Left colon (tissue), 2 donors: ENCODE data around the gene SESN1. TPM values are rescaled to one million over a fixed set of nuclear protein-coding genes. Genes with fewer than 3 reads are reported as not detected.

Experiments used
- ATAC-seq: fragments of 200-7000 bp; cut with Tn5 transposase; one replicate; pipeline ENCODE4 v1.9.1; 2020; ENCODE audit warnings: mild to moderate bottlenecking, moderate library complexity
- DNase-seq, 2 donors: peaks; one replicate each; pipeline ENCODE4 v3.0.0-alpha.2; 2020
- intact Hi-C, 2 donors: fragments of 100-400 bp; cut with DNase I in 1 of 2; cut with micrococcal nuclease in 1 of 2; formaldehyde crosslinking; loops; one replicate each; pipeline versions ENCODE4 v1.11.2 to v1.14.0; 2022; cut with DNase I, micrococcal nuclease
- total RNA-seq, 2 donors: library from RNA; stranded (reverse); fragmentation: NEBNext Ultra II Directional; extraction: Animal tissue kit (Norgen Biotek cat#: 25700); gene quantifications; one replicate each; pipeline ENCODE4 v1.2.1, GENCODE V29; 2021
- donor health status: DM: no; HTN: no; CAD: no.
- donor health status: DM: yes; HTN: yes; CAD: no.

The SESN1 gene
- total RNA-seq, 2 donors from 2014 or later, result 20.4 to 27.5 TPM

DNA sequence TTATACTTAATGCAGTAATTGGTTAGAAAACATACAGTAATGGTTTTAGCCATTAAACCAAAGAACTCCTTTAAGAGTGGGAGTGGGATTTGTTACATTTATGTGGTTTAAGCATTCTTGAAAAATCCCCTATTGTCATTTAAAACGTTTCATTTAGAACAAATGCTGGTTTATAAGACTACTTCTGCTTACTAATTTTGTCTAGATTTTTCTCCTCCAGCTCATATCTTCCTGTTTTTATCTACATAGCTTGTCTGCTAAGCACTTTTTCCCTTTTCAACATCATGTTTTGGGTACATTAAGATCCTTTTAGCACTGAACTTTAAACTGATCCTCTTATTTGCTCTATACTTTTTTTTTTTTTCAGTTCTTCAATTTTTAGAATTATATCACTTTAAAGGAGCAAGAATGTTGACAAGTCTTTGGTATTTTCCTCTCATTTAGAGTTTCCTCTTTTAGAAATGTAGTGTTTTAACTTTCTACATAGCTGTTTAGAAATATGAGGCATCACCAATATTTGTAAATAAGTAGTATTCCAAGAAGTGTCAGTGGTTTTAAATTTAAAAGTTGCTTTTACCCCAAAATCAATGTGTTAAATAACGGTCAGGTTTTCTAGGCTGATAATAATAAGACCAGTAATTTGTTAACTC is 80.9 kb downstream of the SESN1 start:
- no peak for ATAC-seq
- DNase-seq, result no peak
- intact Hi-C loops, result no loop called here

DNA sequence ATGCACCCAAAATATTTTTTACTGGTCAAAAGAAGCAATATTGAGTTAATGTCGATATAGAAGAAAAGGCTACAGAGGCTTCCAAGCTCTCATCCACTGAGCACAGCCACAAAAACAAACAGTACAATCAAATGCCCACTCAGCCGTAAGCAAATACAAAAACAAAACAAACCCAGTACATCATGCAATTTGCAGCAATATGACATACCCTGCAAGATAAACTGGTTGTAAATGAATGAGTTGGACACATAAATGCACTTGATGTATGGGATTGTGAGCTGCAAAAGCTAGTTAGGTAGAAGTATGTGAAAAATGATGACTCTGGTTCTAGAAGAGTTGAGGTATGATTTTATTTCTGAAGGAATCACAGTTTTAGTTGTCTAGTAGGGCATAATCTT is 83.9 kb downstream of the SESN1 start:
- DNase-seq (no peak), ATAC-seq (no peak)
- intact Hi-C loops, result no loop called here

DNA sequence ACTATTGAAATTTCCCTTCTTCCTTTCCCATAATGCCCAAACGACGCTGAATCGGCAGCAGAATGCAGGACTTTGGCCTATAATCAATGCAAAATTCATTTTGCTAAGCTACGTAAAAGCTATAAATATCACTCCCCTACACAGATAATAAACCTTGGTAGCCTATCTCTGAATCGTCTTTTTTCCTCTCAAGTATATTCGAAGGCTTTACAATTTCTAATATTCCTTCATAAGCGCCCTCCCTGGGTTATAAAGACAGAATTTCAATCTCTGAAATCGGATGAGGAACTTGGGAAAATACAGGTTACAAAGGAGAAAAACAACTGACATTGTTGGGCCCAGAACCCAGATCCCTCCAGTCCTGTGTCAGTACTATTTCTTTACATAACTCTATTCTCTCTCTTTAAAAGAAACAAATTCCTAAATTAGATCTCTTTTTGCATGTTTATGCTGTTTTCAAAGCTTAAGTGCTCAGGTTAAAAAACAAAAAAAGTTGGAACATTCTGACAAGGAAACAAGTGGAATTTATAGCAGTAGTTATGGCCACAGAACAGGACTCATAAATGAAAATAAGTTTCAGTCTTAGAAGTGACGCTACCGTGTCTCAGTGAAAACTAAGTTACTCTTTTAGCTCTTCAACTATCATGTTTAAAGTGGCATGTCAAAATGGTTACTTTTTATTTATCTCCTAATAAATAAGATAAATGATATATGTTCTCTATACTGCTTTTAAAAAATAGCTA is 84.5 kb downstream of the SESN1 start:
- intact Hi-C loops, result loop anchor here in 1 of 2 donors (10.0 kb wide), 1 partner anchor 65 kb away; no protein-coding TSS in a partner anchor
- DNase-seq, result no peak
- peak; percentile 44 for ATAC-seq

GRCh38 chr6:109009236-109009961 is 85.2 kb downstream of the SESN1 start:
- intact Hi-C loops, result loop anchor here in 1 of 2 donors (10.0 kb wide), 1 partner anchor 65 kb away; no protein-coding TSS in a partner anchor
- ATAC-seq (peak; percentile 92), DNase-seq (peak; percentile 92 to 98)

GRCh38 chr6:109008537-109009235 is 86.0 kb downstream of the SESN1 start:
- peak; percentile 31 for ATAC-seq
- peak; percentile 50 to 65 for DNase-seq
- intact Hi-C loops, result loop anchor here in 1 of 2 donors (10.0 kb wide), 1 partner anchor 64 kb away; no protein-coding TSS in a partner anchor

GRCh38 chr6:109008054-109008453 is 86.6 kb downstream of the SESN1 start:
- intact Hi-C loops, result loop anchor here in 1 of 2 donors (10.0 kb wide), 1 partner anchor 63 kb away; no protein-coding TSS in a partner anchor
- ATAC-seq (no peak), DNase-seq (no peak)

DNA sequence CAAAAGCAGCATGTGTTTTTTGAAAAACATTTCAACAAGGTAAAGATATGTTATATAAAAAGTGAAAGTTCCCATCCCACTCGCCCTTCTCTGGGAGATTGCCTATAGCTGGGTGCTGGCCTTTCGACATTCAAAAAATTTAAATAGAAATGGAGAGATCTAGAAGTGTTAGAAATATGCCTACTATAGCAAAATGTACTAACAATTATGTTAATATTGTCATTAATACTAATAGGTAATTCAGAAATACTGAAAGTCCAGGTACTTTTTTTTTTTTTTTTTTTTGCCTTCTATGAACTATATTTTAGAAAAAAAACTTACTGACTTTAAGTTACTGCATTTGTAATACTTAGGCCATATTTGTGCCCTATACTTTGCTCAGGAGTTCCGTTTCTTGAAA is 87.1 kb downstream of the SESN1 start:
- no peak for ATAC-seq
- no peak for DNase-seq
- intact Hi-C loops, result loop anchor here in 1 of 2 donors (10.0 kb wide), 1 partner anchor 63 kb away; no protein-coding TSS in a partner anchor

DNA sequence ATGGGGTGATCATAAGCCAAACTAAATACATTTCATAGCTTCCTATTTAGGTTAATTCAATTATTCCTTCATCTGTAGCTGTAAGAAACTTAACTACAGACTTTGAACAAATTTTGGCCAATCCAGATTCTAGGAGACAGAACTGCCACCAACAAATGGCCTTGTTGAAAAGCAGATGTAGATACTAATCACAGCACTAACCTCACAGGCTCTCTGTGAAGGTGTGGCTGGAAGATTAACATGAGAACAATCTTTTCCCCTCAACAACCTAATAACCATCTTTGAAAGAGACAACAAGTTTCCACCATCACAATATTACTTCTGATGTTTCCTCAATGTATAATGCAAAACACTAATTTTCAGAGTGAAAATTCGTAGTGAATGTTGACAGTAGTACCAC is 87.8 kb downstream of the SESN1 start:
- intact Hi-C loops, result loop anchor here in 1 of 2 donors (10.0 kb wide), 1 partner anchor 62 kb away; no protein-coding TSS in a partner anchor
- no peak for DNase-seq
- no peak for ATAC-seq

- intact Hi-C loops, result loop anchor here in 1 of 2 donors (10.0 kb wide), 1 partner anchor 58 kb away; no protein-coding TSS in a partner anchor
- DNase-seq (no peak), ATAC-seq (no peak)
These were observed 91.8 kb downstream of the SESN1 start for GRCh38 chr6:109002882-109003281.

- ATAC-seq, result peak; percentile 9
- no peak for DNase-seq
- intact Hi-C loops, result loop anchor here in 1 of 2 donors (10.0 kb wide), 1 partner anchor 57 kb away; no protein-coding TSS in a partner anchor
These were observed 92.5 kb downstream of the SESN1 start for GRCh38 chr6:109002051-109002697.

- ATAC-seq, result no peak
- no peak for DNase-seq
- intact Hi-C loops, result loop anchor here in 1 of 2 donors (10.0 kb wide), 1 partner anchor 57 kb away; no protein-coding TSS in a partner anchor
These were observed 93.3 kb downstream of the SESN1 start for GRCh38 chr6:109001291-109001894.

DNA sequence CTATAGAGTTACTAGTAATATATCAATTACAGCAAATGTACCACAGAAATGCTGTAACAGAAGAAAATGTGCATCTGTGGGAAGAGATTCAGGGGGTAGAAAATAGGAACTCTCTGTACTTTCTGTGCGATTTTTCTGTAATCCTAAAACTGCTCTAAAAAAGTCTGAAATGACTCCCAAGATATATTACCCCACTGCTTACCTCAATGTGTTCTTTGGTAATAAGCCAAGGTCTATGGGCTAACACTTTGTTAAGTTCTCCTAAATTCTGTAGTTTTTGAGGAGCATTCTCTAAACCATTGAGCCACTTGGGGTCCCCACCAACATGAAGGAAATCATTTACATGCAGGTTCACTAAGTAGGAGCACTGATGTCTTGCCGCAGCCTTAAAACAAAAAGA is 94.4 kb downstream of the SESN1 start:
- ATAC-seq (no peak), DNase-seq (no peak)
- intact Hi-C loops, result loop anchor here in 1 of 2 donors (10.0 kb wide), 1 partner anchor 55 kb away; no protein-coding TSS in a partner anchor

DNA sequence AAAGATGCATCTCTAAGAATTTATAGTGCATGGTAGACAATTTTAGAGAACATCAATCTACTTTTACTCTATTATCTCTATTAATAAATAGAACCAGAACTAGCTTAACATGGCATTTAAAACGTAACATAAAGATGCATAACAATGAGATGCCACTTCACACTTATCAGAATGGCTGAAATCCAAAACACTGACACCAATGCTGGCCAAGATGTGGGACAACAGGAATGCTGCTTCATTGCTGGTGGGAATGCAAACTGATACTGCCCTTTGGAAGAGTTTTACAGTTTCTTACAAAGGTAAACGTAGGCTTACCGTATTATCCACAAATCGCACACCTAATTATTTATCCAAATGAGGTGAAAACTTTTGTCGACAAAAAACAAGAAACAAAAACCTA is 95.2 kb downstream of the SESN1 start:
- no peak for DNase-seq
- intact Hi-C loops, result no loop called here
- no peak for ATAC-seq

DNA sequence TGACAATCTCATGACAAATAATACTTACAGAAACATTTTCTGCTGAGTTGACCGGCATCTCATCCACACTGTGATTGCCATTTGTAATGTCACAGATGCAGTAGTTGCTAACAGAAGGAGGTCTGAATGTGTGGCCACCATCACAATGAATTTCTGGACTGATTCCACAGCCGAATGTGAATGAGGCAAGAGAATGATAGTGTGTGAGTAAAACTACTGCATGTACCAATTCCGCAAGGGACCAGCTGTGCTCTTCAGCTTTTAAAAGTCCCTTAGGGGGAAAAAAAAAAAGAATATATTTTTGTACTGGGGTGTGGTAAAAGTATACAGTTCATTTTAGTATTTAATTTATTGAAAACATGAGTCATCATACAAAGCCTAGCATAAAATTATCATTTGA is 96.2 kb downstream of the SESN1 start:
- intact Hi-C loops, result no loop called here
- ATAC-seq, result no peak
- no peak for DNase-seq

- intact Hi-C loops, result no loop called here
- ATAC-seq (no peak), DNase-seq (no peak)
These were observed 98.4 kb downstream of the SESN1 start for GRCh38 chr6:108996208-108996607.

DNA sequence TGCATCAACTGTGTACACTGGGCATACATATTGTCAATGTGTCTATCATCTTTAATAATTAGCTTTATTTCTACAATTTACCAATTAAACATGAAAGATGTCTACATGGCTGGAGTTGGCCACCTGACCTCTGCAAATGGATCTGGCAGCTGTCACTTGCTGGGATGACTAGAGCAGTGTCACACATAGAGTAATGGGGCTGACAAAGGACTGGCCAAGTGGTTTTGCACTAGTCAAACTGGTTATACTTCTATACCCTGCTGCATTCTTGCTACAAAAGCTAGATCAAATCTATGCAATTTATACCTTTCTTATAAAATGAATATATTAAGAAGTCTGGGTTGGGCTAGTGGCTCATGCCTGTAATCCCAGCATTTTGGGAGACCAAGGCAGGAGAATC is 99.3 kb downstream of the SESN1 start:
- intact Hi-C loops, result no loop called here
- ATAC-seq (no peak), DNase-seq (no peak)

- ATAC-seq, result no peak
- intact Hi-C loops, result no loop called here
- DNase-seq, result no peak
These were observed 100.8 kb downstream of the SESN1 start for GRCh38 chr6:108993876-108994275.

- intact Hi-C loops, result no loop called here
- ATAC-seq (peak; percentile 94), DNase-seq (peak in 1 of 2 donors; percentile 34)
These were observed 104.9 kb downstream of the SESN1 start for GRCh38 chr6:108989700-108990099.
